H9 (cell line): ENCODE results near the gene SEMA5A. TPM values are rescaled to one million over a fixed set of nuclear protein-coding genes. Genes with fewer than 3 reads are reported as not detected.

Experiments
- DNase-seq: peaks from one replicate; pipeline ENCODE4 v3.0.0-alpha.2; 2017
- H2AFZ ChIP-seq: one replicate; pipeline ENCODE4 v1.6.1; 2013; ENCODE audit warnings: mild to moderate bottlenecking, low read length, control low read depth, moderate library complexity
- H2AK5ac ChIP-seq: 2 replicates; pipeline ENCODE4 v1.6.1; 2013; ENCODE audit warnings: low read length, control low read depth, mixed read lengths; ENCODE audit not compliant: insufficient read length
- H2BK120ac ChIP-seq: one replicate; pipeline ENCODE4 v1.6.1; 2013; ENCODE audit warnings: low read depth, mild to moderate bottlenecking, low read length, control low read depth, inconsistent platforms; ENCODE audit not compliant: poor library complexity, severe bottlenecking
- H2BK12ac ChIP-seq: 2 replicates; pipeline ENCODE4 v1.6.1; 2013; ENCODE audit warnings: low read length, control low read depth, mixed read lengths, low read depth; ENCODE audit not compliant: insufficient read length
- H2BK15ac ChIP-seq: 2 replicates; pipeline ENCODE4 v1.6.1; 2013; ENCODE audit warnings: low read depth, low read length, control low read depth
- H2BK20ac ChIP-seq: one replicate; pipeline ENCODE4 v1.6.1; 2013; ENCODE audit warnings: low read depth, mild to moderate bottlenecking, low read length, control low read depth, inconsistent platforms; ENCODE audit not compliant: poor library complexity, severe bottlenecking
- H2BK5ac ChIP-seq: 2 replicates; pipeline ENCODE4 v1.6.1; 2013; ENCODE audit warnings: low read length, control low read depth, mixed read lengths; ENCODE audit not compliant: insufficient read length
- H3K14ac ChIP-seq: 2 replicates; pipeline ENCODE4 v1.6.1; 2013; ENCODE audit warnings: low read length, control low read depth; ENCODE audit not compliant: insufficient read depth
- H3K18ac ChIP-seq: 2 replicates; pipeline ENCODE4 v1.6.1; 2013; ENCODE audit warnings: low read depth, mild to moderate bottlenecking, mixed read lengths, low read length, control low read depth; ENCODE audit not compliant: insufficient read length
- H3K23ac ChIP-seq: 2 replicates; pipeline ENCODE4 v1.6.1; 2013; ENCODE audit warnings: low read length, control low read depth, mixed read lengths, low read depth; ENCODE audit not compliant: insufficient read length
- H3K23me2 ChIP-seq: 2 replicates; pipeline ENCODE4 v1.6.1; 2013; ENCODE audit warnings: low read depth, mild to moderate bottlenecking, mixed read lengths, low read length, control low read depth; ENCODE audit not compliant: insufficient read length, poor library complexity, severe bottlenecking
- H3K27ac ChIP-seq: 2 replicates; pipeline ENCODE4 v1.5.1; 2013; ENCODE audit warnings: low read length, control low read depth, mixed read lengths, low read depth; ENCODE audit not compliant: insufficient read length
- H3K27me3 ChIP-seq: 2 replicates; pipeline ENCODE4 v1.6.1; 2013; ENCODE audit warnings: low read length, control low read depth, inconsistent platforms; ENCODE audit not compliant: insufficient read depth
- H3K4ac ChIP-seq: 2 replicates; pipeline ENCODE4 v1.6.1; 2013; ENCODE audit warnings: low read depth, mild to moderate bottlenecking, control low read depth, inconsistent platforms, low read length, moderate library complexity
- H3K4me1 ChIP-seq: 2 replicates; pipeline ENCODE4 v1.6.1; 2013; ENCODE audit warnings: low read length, control low read depth, inconsistent platforms; ENCODE audit not compliant: insufficient read depth
- H3K4me2 ChIP-seq: 2 replicates; pipeline ENCODE4 v1.6.1; 2013; ENCODE audit warnings: low read length, control low read depth, mixed read lengths; ENCODE audit not compliant: insufficient read length, insufficient read depth
- H3K56ac ChIP-seq: 2 replicates; pipeline ENCODE4 v1.6.1; 2013; ENCODE audit warnings: low read depth, mild to moderate bottlenecking, mixed read lengths, low read length, control low read depth; ENCODE audit not compliant: insufficient read length
- H3K79me1 ChIP-seq: 2 replicates; pipeline ENCODE4 v1.6.1; 2013; ENCODE audit warnings: low read depth, mild to moderate bottlenecking, moderate library complexity, low read length, control low read depth, inconsistent platforms; ENCODE audit not compliant: insufficient read depth, poor library complexity, severe bottlenecking
- H3K79me2 ChIP-seq: 2 replicates; pipeline ENCODE4 v1.6.1; 2013; ENCODE audit warnings: low read length, control low read depth, inconsistent platforms; ENCODE audit not compliant: insufficient read depth
- H3K9ac ChIP-seq: 2 replicates; pipeline ENCODE4 v1.6.1; 2013; ENCODE audit warnings: low read length, control low read depth, mixed read lengths; ENCODE audit not compliant: insufficient read length; ENCODE audit errors: extremely low read depth
- H3K9me3 ChIP-seq: one replicate; pipeline ENCODE4 v1.6.1; 2013; ENCODE audit warnings: low read depth, low read length, inconsistent platforms; ENCODE audit not compliant: control insufficient read depth
- H3T11ph ChIP-seq: one replicate; pipeline ENCODE4 v1.6.1; 2013; ENCODE audit warnings: mild to moderate bottlenecking, low read length, control low read depth, inconsistent platforms
- H4K20me1 ChIP-seq: one replicate; pipeline ENCODE4 v1.6.1; 2013; ENCODE audit not compliant: control insufficient read depth, insufficient read length, insufficient read depth
- H4K5ac ChIP-seq: 2 replicates; pipeline ENCODE4 v1.6.1; 2013; ENCODE audit warnings: low read depth, mild to moderate bottlenecking, mixed read lengths, low read length, control low read depth; ENCODE audit not compliant: insufficient read length
- H4K8ac ChIP-seq: replicated peaks from 2 replicates; pipeline ENCODE4 v1.6.1; 2013; ENCODE audit warnings: low read length, control low read depth, mixed read lengths, low read depth; ENCODE audit not compliant: insufficient read length
- H4K91ac ChIP-seq: 2 replicates; pipeline ENCODE4 v1.6.1; 2013; ENCODE audit warnings: low read depth, mild to moderate bottlenecking, moderate library complexity, mixed read lengths, low read length, control low read depth; ENCODE audit not compliant: insufficient read length
- H3K27ac Mint-ChIP-seq, 3 experiments: 2 replicates in 2 of 3; 3 replicates in 1 of 3; pipeline ENCODE4 v1.8.0; 2020 to 2021; ENCODE audit warnings: mixed read lengths in 3 of 3, mild to moderate bottlenecking in 1 of 3, moderate library complexity in 1 of 3
- H3K27me3 Mint-ChIP-seq: 2 replicates; pipeline ENCODE4 v1.8.0; 2021; ENCODE audit warnings: low read depth, mild to moderate bottlenecking, moderate library complexity, mixed read lengths
- H3K36me3 Mint-ChIP-seq, 3 experiments: 2 replicates in 2 of 3; 3 replicates in 1 of 3; pipeline ENCODE4 v1.8.0; 2020 to 2021; ENCODE audit warnings: low read depth in 3 of 3, mixed read lengths in 3 of 3; ENCODE audit not compliant: insufficient read depth in 1 of 3
- H3K4me1 Mint-ChIP-seq, 2 experiments: 2 replicates each; pipeline ENCODE4 v1.8.0; 2020; ENCODE audit warnings: mixed read lengths in 2 of 2
- H3K4me3 Mint-ChIP-seq, 2 experiments: 2 replicates in 1 of 2; 3 replicates in 1 of 2; pipeline ENCODE4 v1.8.0; 2020 to 2021; ENCODE audit warnings: mild to moderate bottlenecking in 2 of 2, mixed read lengths in 2 of 2, moderate library complexity in 1 of 2
- H3K9me3 Mint-ChIP-seq, 2 experiments: 2 replicates in 1 of 2; 3 replicates in 1 of 2; pipeline ENCODE4 v1.8.0; 2020; ENCODE audit warnings: mild to moderate bottlenecking in 2 of 2, mixed read lengths in 2 of 2, moderate library complexity in 1 of 2
- WGBS: extraction: QIAGEN DNeasy Blood & Tissue Kit; methylation state at CpG from one replicate; pipeline ENCODE4 v1.1.7; 2013; ENCODE audit warnings: missing lambda C conversion rate, low lambda C conversion rate, mixed read lengths; ENCODE audit not compliant: insufficient read length; ENCODE audit errors: extremely low coverage; 5-methylcytosine and 5-hydroxymethylcytosine counted together
- total RNA-seq: library from RNA; stranded (reverse); gene quantifications from 2 replicates; pipeline ENCODE4 v1.2.1, GENCODE V29; 2021
- TF ChIP-seq, protein P1 (sequence below): fragments of 200-600 bp; sonication (generic); conservative IDR thresholded peaks from 3 replicates; pipeline ENCODE4 v1.8.0; 2021; ENCODE audit warnings: antibody characterized with exemption, mild to moderate bottlenecking

The SEMA5A gene
- total RNA-seq, 1 experiment from 2014 or later, result 4.3 TPM

- H2AK5ac ChIP-seq, result no peak overlapping the region
- Mint-ChIP-seq H3K4me3 (no peak overlapping the region), H3K36me3 (peaks cover 2 to 6% (median 4%) of the 10 kb centered on the region in 3 experiments; a peak in 6 of 7 replicates), H3K4me1 (peaks cover 0 to 10% of the 10 kb centered on the region in 2 experiments; a peak in 3 of 4 replicates), H3K27me3 (no peaks in the 10 kb centered on the region), H3K27ac (no peak overlapping the region; a peak in 1 of 7 replicates), H3K9me3 (peaks cover 0 to 2% of the 10 kb centered on the region in 2 experiments; a peak in 2 of 5 replicates)
- H3K9ac ChIP-seq, result no peak overlapping the region
- DNase-seq, result no peak
- H4K20me1 ChIP-seq, result no peaks in the 10 kb centered on the region
- no peak overlapping the region for H2BK12ac ChIP-seq
- TF ChIP-seq, protein P1, sequence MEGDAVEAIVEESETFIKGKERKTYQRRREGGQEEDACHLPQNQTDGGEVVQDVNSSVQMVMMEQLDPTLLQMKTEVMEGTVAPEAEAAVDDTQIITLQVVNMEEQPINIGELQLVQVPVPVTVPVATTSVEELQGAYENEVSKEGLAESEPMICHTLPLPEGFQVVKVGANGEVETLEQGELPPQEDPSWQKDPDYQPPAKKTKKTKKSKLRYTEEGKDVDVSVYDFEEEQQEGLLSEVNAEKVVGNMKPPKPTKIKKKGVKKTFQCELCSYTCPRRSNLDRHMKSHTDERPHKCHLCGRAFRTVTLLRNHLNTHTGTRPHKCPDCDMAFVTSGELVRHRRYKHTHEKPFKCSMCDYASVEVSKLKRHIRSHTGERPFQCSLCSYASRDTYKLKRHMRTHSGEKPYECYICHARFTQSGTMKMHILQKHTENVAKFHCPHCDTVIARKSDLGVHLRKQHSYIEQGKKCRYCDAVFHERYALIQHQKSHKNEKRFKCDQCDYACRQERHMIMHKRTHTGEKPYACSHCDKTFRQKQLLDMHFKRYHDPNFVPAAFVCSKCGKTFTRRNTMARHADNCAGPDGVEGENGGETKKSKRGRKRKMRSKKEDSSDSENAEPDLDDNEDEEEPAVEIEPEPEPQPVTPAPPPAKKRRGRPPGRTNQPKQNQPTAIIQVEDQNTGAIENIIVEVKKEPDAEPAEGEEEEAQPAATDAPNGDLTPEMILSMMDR, result no peak
- H3K23me2 ChIP-seq, result no peaks in the 10 kb centered on the region
- H3K27ac ChIP-seq, result no peak overlapping the region
- no peaks in the 10 kb centered on the region for H3K79me1 ChIP-seq
- H3K27me3 ChIP-seq, result no peaks in the 10 kb centered on the region
- no peaks in the 10 kb centered on the region for H3K9me3 ChIP-seq
- no peak overlapping the region for H3K4me2 ChIP-seq
- no peak overlapping the region for H2BK120ac ChIP-seq
- H3K18ac ChIP-seq, result no peak overlapping the region
- no peaks in the 10 kb centered on the region for H3K79me2 ChIP-seq
- no peak overlapping the region for H2BK20ac ChIP-seq
- no peak overlapping the region for H2BK5ac ChIP-seq
- no CpG with 5 or more reads among the region's 2 CpGs for WGBS
- H3K23ac ChIP-seq, result no peak overlapping the region
- no peak overlapping the region for H3K56ac ChIP-seq
- no peak overlapping the region for H3K14ac ChIP-seq
- H3K4ac ChIP-seq, result no peak overlapping the region
- H3K4me1 ChIP-seq, result no peaks in the 10 kb centered on the region
- H4K5ac ChIP-seq, result no peak overlapping the region
- H4K91ac ChIP-seq, result no peak overlapping the region
- H4K8ac ChIP-seq, result no peak overlapping the region
- H2AFZ ChIP-seq, result no peak overlapping the region
- H3T11ph ChIP-seq, result no peak overlapping the region
- H2BK15ac ChIP-seq, result no peak overlapping the region
Observed at GRCh38 chr5:9335269-9335668, 210.6 kb downstream of the SEMA5A start.
